GM23338 (cell line): ENCODE results near the gene OSGIN1. TPM values are rescaled to one million over a fixed set of nuclear protein-coding genes. Genes with fewer than 3 reads are reported as not detected.

Experiments
- ATAC-seq: fragments of 200-7000 bp; cut with Tn5 transposase; 3 replicates; pipeline ENCODE4 v1.9.1; 2020
- DNase-seq: peaks from one replicate; pipeline ENCODE4 v3.0.0-alpha.2; 2015; ENCODE audit warnings: low spot score
- H2AFZ ChIP-seq: fragments of 200-600 bp; sonication (generic); 2 replicates; pipeline ENCODE4 v1.8.0; 2016; ENCODE audit warnings: antibody characterized with exemption, mild to moderate bottlenecking, moderate library complexity
- H3F3A ChIP-seq: fragments of 200-600 bp; sonication (generic); replicated peaks from 2 replicates; pipeline ENCODE4 v1.8.0; 2017; ENCODE audit warnings: antibody characterized with exemption, mixed run types, low read depth
- H3K27ac ChIP-seq: fragments of 200-600 bp; sonication (generic); 2 replicates; pipeline ENCODE4 v1.6.1; 2016; ENCODE audit warnings: low read depth
- H3K27me3 ChIP-seq: fragments of 200-600 bp; sonication (generic); 2 replicates; pipeline ENCODE4 v1.8.0; 2016; ENCODE audit warnings: mild to moderate bottlenecking, mixed run types, moderate library complexity; ENCODE audit not compliant: insufficient read depth
- H3K36me3 ChIP-seq: fragments of 200-600 bp; sonication (generic); 2 replicates; pipeline ENCODE4 v1.8.0; 2016; ENCODE audit warnings: mild to moderate bottlenecking; ENCODE audit not compliant: insufficient read depth
- H3K4me1 ChIP-seq: fragments of 200-600 bp; sonication (generic); 2 replicates; pipeline ENCODE4 v1.8.0; 2016; ENCODE audit warnings: mild to moderate bottlenecking, moderate library complexity; ENCODE audit not compliant: insufficient read depth
- H3K4me2 ChIP-seq: fragments of 200-600 bp; sonication (generic); 2 replicates; pipeline ENCODE4 v1.7.1; 2017; ENCODE audit warnings: mixed run types
- H3K4me3 ChIP-seq: fragments of 200-600 bp; sonication (generic); 2 replicates; pipeline ENCODE4 v1.6.1; 2016; ENCODE audit warnings: mixed run types
- H3K79me2 ChIP-seq: fragments of 200-600 bp; sonication (generic); replicated peaks from 2 replicates; pipeline ENCODE4 v1.8.0; 2017; ENCODE audit warnings: mild to moderate bottlenecking; ENCODE audit not compliant: insufficient read depth
- H3K9me2 ChIP-seq: fragments of 200-600 bp; sonication (generic); 2 replicates; pipeline ENCODE4 v1.8.0; 2017; ENCODE audit not compliant: insufficient read depth
- H4K20me1 ChIP-seq: fragments of 200-600 bp; sonication (generic); replicated peaks from 2 replicates; pipeline ENCODE4 v1.8.0; 2017; ENCODE audit warnings: mild to moderate bottlenecking; ENCODE audit not compliant: insufficient read depth
- H3K27ac Mint-ChIP-seq: 2 replicates; pipeline ENCODE4 v1.8.0; 2020; ENCODE audit warnings: inconsistent platforms, mild to moderate bottlenecking, moderate library complexity, mixed read lengths
- H3K27me3 Mint-ChIP-seq: 3 replicates; pipeline ENCODE4 v1.8.0; 2022; ENCODE audit warnings: low read depth, mild to moderate bottlenecking, moderate library complexity, mixed read lengths, inconsistent platforms; ENCODE audit not compliant: insufficient read depth, poor library complexity
- H3K36me3 Mint-ChIP-seq: 3 replicates; pipeline ENCODE4 v1.8.0; 2021; ENCODE audit warnings: low read depth, mild to moderate bottlenecking, inconsistent platforms, moderate library complexity, mixed read lengths
- H3K4me1 Mint-ChIP-seq: 3 replicates; pipeline ENCODE4 v1.8.0; 2020; ENCODE audit warnings: mild to moderate bottlenecking, inconsistent platforms, mixed read lengths
- H3K4me3 Mint-ChIP-seq: 3 replicates; pipeline ENCODE4 v1.8.0; 2021; ENCODE audit warnings: moderate library complexity, mild to moderate bottlenecking, inconsistent platforms, mixed read lengths
- H3K9me3 Mint-ChIP-seq: 3 replicates; pipeline ENCODE4 v1.8.0; 2020; ENCODE audit warnings: moderate library complexity, mild to moderate bottlenecking, inconsistent platforms, mixed read lengths
- CREB1 ChIP-seq: fragments of 250-450 bp; sonication (Bioruptor Pico); IDR thresholded peaks from 2 replicates; pipeline ENCODE4 v1.5.0; 2020; ENCODE audit warnings: low read depth, mild to moderate bottlenecking, moderate library complexity
- ETS1 ChIP-seq: IDR thresholded peaks from 2 replicates; pipeline ENCODE4 v1.6.1; 2016; ENCODE audit warnings: antibody characterized with exemption
- EZH2 ChIP-seq: fragments of 200-600 bp; sonication (generic); IDR thresholded peaks from one replicate; pipeline ENCODE4 v1.8.0; 2017; ENCODE audit warnings: antibody characterized with exemption, mild to moderate bottlenecking, low read depth; ENCODE audit not compliant: unreplicated experiment
- JUNB ChIP-seq: IDR thresholded peaks from one replicate; pipeline ENCODE4 v1.6.1; 2016; ENCODE audit warnings: antibody characterized with exemption; ENCODE audit not compliant: unreplicated experiment
- POLR2AphosphoS5 ChIP-seq: IDR thresholded peaks from 2 replicates; pipeline ENCODE4 v1.6.1; 2016; ENCODE audit warnings: antibody characterized with exemption, low read depth
- REST ChIP-seq: IDR thresholded peaks from one replicate; pipeline ENCODE4 v1.6.1; 2018; ENCODE audit warnings: antibody characterized with exemption; ENCODE audit not compliant: unreplicated experiment
- ZNF462 ChIP-seq: fragments of 250-450 bp; sonication (Bioruptor Pico); IDR thresholded peaks from 2 replicates; pipeline ENCODE4 v1.5.0; 2020; ENCODE audit warnings: mild to moderate bottlenecking, moderate library complexity
- polyA plus RNA-seq: library from polyadenylated mRNA; unstranded; fragments of >200 nt; fragmentation: Nextera tagmentation; extraction: Ambion mirVana; gene quantifications from 2 replicates; pipeline ENCODE4 v1.2.1, GENCODE V29; 2016
- total RNA-seq: library from RNA; depleted of rRNA; stranded (reverse); fragments of >200 nt; shearing (Covaris generic); gene quantifications from 2 replicates; pipeline ENCODE4 v1.2.3, GENCODE V29; 2014

The OSGIN1 gene
- total and polyA plus RNA-seq, 2 experiments from 2014 or later, result 0.32 to 1.6 TPM

- Histone ChIP-seq H3F3A (0 out of 2 replicates have a peak, but pooled peaks cover 4% of the 10 kb centered on the region), H2AFZ (no peak overlapping the region), H3K4me3 (no peak overlapping the region), H3K27me3 (no peaks in the 10 kb centered on the region), H3K27ac (no peak overlapping the region), H3K4me1 (no peaks in the 10 kb centered on the region), H3K4me2 (no peak overlapping the region), H3K9me2 (no peaks in the 10 kb centered on the region), H3K79me2 (no peaks in the 10 kb centered on the region), H3K36me3 (no peaks in the 10 kb centered on the region), H4K20me1 (no peaks in the 10 kb centered on the region)
- no peak for ATAC-seq
- Mint-ChIP-seq H3K27ac (no peak overlapping the region), H3K9me3 (peaks cover 7% of the 10 kb centered on the region), H3K27me3 (peaks cover 4% of the 10 kb centered on the region), H3K4me1 (peaks cover 9% of the 10 kb centered on the region), H3K4me3 (no peak overlapping the region), H3K36me3 (peaks cover 5% of the 10 kb centered on the region; the same call in 1 of the 3 replicates)
- TF ChIP-seq JUNB (no peak), CREB1 (no peak), EZH2 (no peak), ETS1 (no peak), POLR2AphosphoS5 (no peak), ZNF462 (CRISPR knock-in tag) (no peak), REST (no peak)
- DNase-seq, result no peak
Observed at GRCh38 chr16:83955218-83956130, 2.4 kb downstream of the OSGIN1 start.
